ENCODE data around the gene ZNF367. TPM values are rescaled to one million over a fixed set of nuclear protein-coding genes. Genes with fewer than 3 reads are reported as not detected.
A peak's percentile ranks its signal among the peaks of the same experiment; 100 is the strongest.

ZNF367 gene
- total and polyA plus RNA-seq, 9 of the 15 experiments (the other 6 are each of a cell fraction or from before 2014, with no cell fraction given), result 2.7 to 14.4 (median 10.0) TPM

- TF ChIP-seq ATF1 (CRISPR knock-in tag; IDR thresholded peaks at IDR 0.05) (no peak), ATF1 (tag; IDR thresholded peaks at IDR 0.05) (peak; percentile 83), RB1 (IDR thresholded peaks at IDR 0.05; ENCODE audit: low read depth) (peak; percentile 97), ZNF12 (CRISPR knock-in tag; IDR thresholded peaks at IDR 0.05) (peak; percentile 26; the same call in 1 of the 2 replicates), SP2 (IDR thresholded peaks at IDR 0.05; ENCODE audit: extremely low read depth, low read depth, low read length, poor library complexity, severe bottlenecking) (peak; percentile 69), PBX2 (CRISPR knock-in tag; IDR thresholded peaks at IDR 0.05; ENCODE audit: low read depth) (peak; percentile 87), PBX2 (tag; conservative IDR thresholded peaks at IDR 0.05; ENCODE audit: low read depth) (peak; percentile 79), ESRRB (CRISPR knock-in tag; IDR thresholded peaks at IDR 0.05; ENCODE audit: borderline replicate concordance) (no peak), NONO (IDR thresholded peaks at IDR 0.05; ENCODE audit: low read depth in 2 of 2, low read length in 1 of 2) (peak; percentile 9 to 30; a peak in 2 of 4 replicates), HDAC6 (IDR thresholded peaks at IDR 0.05; ENCODE audit: low read depth, low read length) (no peak), MAZ (CRISPR knock-in tag; conservative IDR thresholded peaks at IDR 0.05 in 1 of 2, IDR thresholded peaks at IDR 0.05 in 1 of 2) (peak in 1 of 2 experiments; percentile 6; a peak in 3 of 4 replicates), RBM34 (IDR thresholded peaks at IDR 0.05; ENCODE audit: borderline replicate concordance, insufficient read depth, low read length) (0 out of 2 replicates have a peak, but pooled peaks have one; percentile 89), HMBOX1 (IDR thresholded peaks at IDR 0.05) (no peak), ELF2 (CRISPR knock-in tag; IDR thresholded peaks at IDR 0.05) (no peak), ATF2 (CRISPR knock-in tag; IDR thresholded peaks at IDR 0.05) (0 out of 2 replicates have a peak, but pooled peaks have one; percentile 33), PCBP1 (IDR thresholded peaks at IDR 0.05; ENCODE audit: low read depth, low read length, poor library complexity, severe bottlenecking) (peak; percentile 54), FOSL1 (tag; conservative IDR thresholded peaks at IDR 0.05) (no peak), POLR2AphosphoS2 (IDR thresholded peaks at IDR 0.05; ENCODE audit: low read length) (no peak), LCOR (CRISPR knock-in tag; IDR thresholded peaks at IDR 0.05) (peak; percentile 83), ZBTB1 (CRISPR knock-in tag; IDR thresholded peaks at IDR 0.05; ENCODE audit: borderline replicate concordance, low read depth) (no peak; the same call in 1 of the 2 replicates), EP300 (IDR thresholded peaks at IDR 0.05; ENCODE audit: low read length) (no peak), E2F5 (CRISPR knock-in tag; IDR thresholded peaks at IDR 0.05) (peak; percentile 82; the same call in 1 of the 2 replicates)
Observed at GRCh38 chr9:96418083-96418919, at the start of gene ZNF367 (continued).

Measured in K562 (cell line).